HCT116 (cell line): ENCODE data around the gene CACNB2. TPM values are rescaled to one million over a fixed set of nuclear protein-coding genes. Genes with fewer than 3 reads are reported as not detected.

Experiments used
- ATAC-seq: fragments of 200-7000 bp; cut with Tn5 transposase; 2 replicates; pipeline ENCODE4 v1.9.1; 2020; ENCODE audit warnings: mild to moderate bottlenecking, moderate library complexity
- BruUV-seq: library from RNA; stranded (reverse); fragments of 400-500 nt; replicated peaks from 2 replicates; lab custom pipeline; 2021; lab: Mats Ljungman, UMichigan
- CTCF ChIA-PET: fragments of 300-600 bp; sonication (Branson Sonifier 250); formaldehyde crosslinking; loops from one replicate; lab custom pipeline; 2021; ENCODE audit warnings: antibody characterized with exemption; lab: Charles Lee
- POLR2A ChIA-PET: fragments of 300-600, 350-600 bp; sonication (Branson Sonifier 250); formaldehyde crosslinking; loops from one replicate; lab custom pipeline; 2021; ENCODE audit warnings: antibody characterized with exemption; lab: Charles Lee
- RAD21 ChIA-PET, 2 experiments: fragments of 300-600 bp; sonication (Branson Sonifier 250); formaldehyde crosslinking; loops; one replicate each; lab custom pipeline; 2023; ENCODE audit warnings: low total read pairs in 2 of 2; ENCODE audit not compliant: uncharacterized antibody in 2 of 2, unreplicated experiment in 2 of 2, low non-redundant PET in 1 of 2; lab: Charles Lee
- DNase-seq: peaks from one replicate; pipeline ENCODE4 v3.0.0-alpha.2; 2010; ENCODE audit warnings: low read depth, low spot score
- H2AFZ ChIP-seq: fragments of 200-600 bp; shearing (Covaris generic), sonication (generic); 2 replicates; pipeline ENCODE4 v1.6.1; 2017; ENCODE audit warnings: low read depth, mixed run types, mixed read lengths, antibody characterized with exemption, low read length; ENCODE audit not compliant: poor library complexity, severe bottlenecking
- H3K27ac ChIP-seq: 2 replicates; pipeline ENCODE4 v1.5.1; 2012; ENCODE audit warnings: low read depth, low read length
- H3K27me3 ChIP-seq: fragments of 200-600 bp; sonication (generic); 2 replicates; pipeline ENCODE4 v1.6.1; 2016; ENCODE audit warnings: mixed run types, low read length, mixed read lengths; ENCODE audit not compliant: insufficient read depth
- H3K36me3 ChIP-seq, 2 experiments: fragments of 200-500 bp in 1 of 2; fragments of 200-600 bp in 1 of 2; sonication (Bioruptor generic) in 1 of 2; sonication (generic) in 1 of 2; 2 replicates each; pipeline versions ENCODE4 v1.5.1 to v1.6.1; 2014 to 2016; ENCODE audit warnings: low read length in 2 of 2, inconsistent platforms in 1 of 2, mixed read lengths in 1 of 2, mixed run types in 1 of 2; ENCODE audit not compliant: insufficient read depth in 2 of 2, control insufficient read depth in 1 of 2
- H3K4me1 ChIP-seq, 2 experiments: fragments of 200-600 bp in 1 of 2; sonication (generic) in 1 of 2; 2 replicates each; pipeline versions ENCODE4 v1.5.1 to v1.6.1; 2012 to 2017; ENCODE audit warnings: low read length in 2 of 2, inconsistent platforms in 1 of 2, mild to moderate bottlenecking in 1 of 2, mixed read lengths in 1 of 2, mixed run types in 1 of 2, moderate library complexity in 1 of 2; ENCODE audit not compliant: insufficient read depth in 2 of 2, control insufficient read depth in 1 of 2
- H3K4me2 ChIP-seq: fragments of 200-600 bp; sonication (generic); 2 replicates; pipeline ENCODE4 v1.6.1; 2017; ENCODE audit warnings: mixed run types, low read length, mixed read lengths
- H3K4me3 ChIP-seq, 2 experiments: fragments of 200-600 bp in 1 of 2; sonication (generic) in 1 of 2; replicated peaks in 1 of 2; 2 replicates each; pipeline ENCODE4 v1.5.1; 2011 to 2016; ENCODE audit warnings: low read length in 2 of 2, control low read depth in 1 of 2, low read depth in 1 of 2, mild to moderate bottlenecking in 1 of 2, mixed read lengths in 1 of 2, mixed run types in 1 of 2
- H3K79me2 ChIP-seq: fragments of 200-600 bp; sonication (generic); 2 replicates; pipeline ENCODE4 v1.6.1; 2017; ENCODE audit warnings: mild to moderate bottlenecking, mixed run types, low read length, moderate library complexity, mixed read lengths; ENCODE audit not compliant: insufficient read depth
- H3K9ac ChIP-seq: fragments of 200-600 bp; sonication (generic); 2 replicates; pipeline ENCODE4 v1.6.1; 2016; ENCODE audit warnings: low read length, mixed read lengths
- H3K9me2 ChIP-seq: fragments of 200-600 bp; sonication (generic), shearing (Covaris generic); 2 replicates; pipeline ENCODE4 v1.6.1; 2017; ENCODE audit warnings: mixed run types, mild to moderate bottlenecking, moderate library complexity; ENCODE audit not compliant: insufficient read depth
- H3K9me3 ChIP-seq, 2 experiments: fragments of 200-500 bp in 1 of 2; fragments of 200-600 bp in 1 of 2; sonication (Bioruptor generic) in 1 of 2; sonication (generic) in 1 of 2; 2 replicates each; pipeline ENCODE4 v1.6.1; 2014 to 2017; ENCODE audit warnings: low read length in 2 of 2, mixed read lengths in 2 of 2, inconsistent platforms in 1 of 2, low read depth in 1 of 2, mild to moderate bottlenecking in 1 of 2, mixed run types in 1 of 2, moderate library complexity in 1 of 2; ENCODE audit not compliant: control insufficient read depth in 1 of 2, insufficient read depth in 1 of 2
- H4K20me1 ChIP-seq: fragments of 200-600 bp; sonication (generic), shearing (Covaris generic); 2 replicates; pipeline ENCODE4 v1.6.1; 2017; ENCODE audit warnings: mixed run types, mild to moderate bottlenecking, moderate library complexity; ENCODE audit not compliant: insufficient read depth
- CEBPB ChIP-seq: IDR thresholded peaks from 2 replicates; pipeline ENCODE4 v1.6.1; 2012; ENCODE audit warnings: low read depth
- EGR1 ChIP-seq: IDR thresholded peaks from 2 replicates; pipeline ENCODE4 v1.6.1; 2012; ENCODE audit warnings: low read depth
- ELF1 ChIP-seq: IDR thresholded peaks from 2 replicates; pipeline ENCODE4 v1.6.1; 2012; ENCODE audit warnings: low read depth, borderline replicate concordance
- EZH2 ChIP-seq: fragments of 200-600 bp; sonication (generic); IDR thresholded peaks from 2 replicates; pipeline ENCODE4 v1.6.1; 2017; ENCODE audit warnings: antibody characterized with exemption, mixed run types
- FOSL1 ChIP-seq: IDR thresholded peaks from 2 replicates; pipeline ENCODE4 v1.6.1; 2012; ENCODE audit warnings: low read depth
- JUND ChIP-seq: IDR thresholded peaks from 2 replicates; pipeline ENCODE4 v1.6.1; 2012
- POLR2A ChIP-seq: IDR thresholded peaks from 2 replicates; pipeline ENCODE4 v1.7.0; 2011; ENCODE audit warnings: borderline replicate concordance; ENCODE audit not compliant: insufficient read depth, insufficient read length; ENCODE audit errors: extremely low read depth
- POLR2AphosphoS5 ChIP-seq: IDR thresholded peaks from 2 replicates; pipeline ENCODE4 v1.6.1; 2011; ENCODE audit warnings: mild to moderate bottlenecking, low read depth, low read length, moderate library complexity
- RAD21 ChIP-seq: IDR thresholded peaks from 2 replicates; pipeline ENCODE4 v1.6.1; 2012; ENCODE audit warnings: low read depth, mild to moderate bottlenecking
- REST ChIP-seq: IDR thresholded peaks from 2 replicates; pipeline ENCODE4 v1.6.1; 2012; ENCODE audit warnings: low read depth
- SIN3A ChIP-seq: IDR thresholded peaks from 2 replicates; pipeline ENCODE4 v1.6.1; 2012; ENCODE audit warnings: low read depth
- SP1 ChIP-seq: IDR thresholded peaks from 2 replicates; pipeline ENCODE4 v1.6.1; 2012; ENCODE audit warnings: low read depth
- SRF ChIP-seq: IDR thresholded peaks from 2 replicates; pipeline ENCODE4 v1.6.1; 2012; ENCODE audit warnings: low read depth
- TCF7L2 ChIP-seq: IDR thresholded peaks from 2 replicates; pipeline ENCODE4 v1.7.0; 2011; ENCODE audit warnings: borderline replicate concordance, inconsistent platforms; ENCODE audit not compliant: insufficient read depth, insufficient read length; ENCODE audit errors: extremely low read depth
- YY1 ChIP-seq: IDR thresholded peaks from 2 replicates; pipeline ENCODE4 v1.6.1; 2011; ENCODE audit warnings: low read length, low read depth, moderate library complexity, mild to moderate bottlenecking; ENCODE audit not compliant: insufficient replicate concordance; ENCODE audit errors: extremely low read depth
- intact Hi-C: fragments of 100-400 bp; cut with micrococcal nuclease; formaldehyde crosslinking; loops from 2 replicates; pipeline ENCODE4 v1.10.0; 2022
- total RNA-seq: library from RNA; stranded (reverse); gene quantifications from one replicate; pipeline ENCODE4 v1.2.1, GENCODE V29; 2021; ENCODE audit not compliant: unreplicated experiment
- TF ChIP-seq, protein P1 (sequence below): IDR thresholded peaks from 2 replicates; pipeline ENCODE4 v1.6.1; 2012
- TF ChIP-seq, protein P2 (sequence below): IDR thresholded peaks from 2 replicates; pipeline ENCODE4 v1.6.1; 2011; ENCODE audit warnings: mild to moderate bottlenecking, low read length, moderate library complexity; ENCODE audit not compliant: insufficient replicate concordance; ENCODE audit errors: extremely low read depth

The CACNB2 gene
- total RNA-seq, 1 experiment from 2014 or later, result 0.71 TPM

- BruUV-seq, result no TSS peak
- CTCF ChIA-PET, result no interaction called here
- H3K27ac ChIP-seq, result no peak overlapping the region
- no peaks in the 10 kb centered on the region for H3K4me1 ChIP-seq
- H3K9me3 ChIP-seq, result no peaks in the 10 kb centered on the region
- H3K9me2 ChIP-seq, result no peaks in the 10 kb centered on the region
- no peaks in the 10 kb centered on the region for H3K27me3 ChIP-seq
- H2AFZ ChIP-seq, result no peak overlapping the region
- H3K4me3 ChIP-seq, result no peak overlapping the region
- H4K20me1 ChIP-seq, result no peaks in the 10 kb centered on the region
- no peak for DNase-seq
- no peak overlapping the region for H3K4me2 ChIP-seq
- RAD21 ChIA-PET, result no interaction called here
- H3K9ac ChIP-seq, result no peak overlapping the region
- no peak for ATAC-seq
- H3K79me2 ChIP-seq, result no peaks in the 10 kb centered on the region
- intact Hi-C loops, result no loop called here
- TF ChIP-seq JUND (no peak), TCF7L2 (no peak), RAD21 (no peak), FOSL1 (no peak), SP1 (no peak), YY1 (no peak), SIN3A (no peak), EGR1 (no peak), CEBPB (no peak), ELF1 (no peak), POLR2A (no peak), EZH2 (no peak), REST (no peak), SRF (no peak), POLR2AphosphoS5 (no peak)
- TF ChIP-seq, protein P1, sequence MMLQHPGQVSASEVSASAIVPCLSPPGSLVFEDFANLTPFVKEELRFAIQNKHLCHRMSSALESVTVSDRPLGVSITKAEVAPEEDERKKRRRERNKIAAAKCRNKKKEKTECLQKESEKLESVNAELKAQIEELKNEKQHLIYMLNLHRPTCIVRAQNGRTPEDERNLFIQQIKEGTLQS, result no peak
- TF ChIP-seq, protein P2, sequence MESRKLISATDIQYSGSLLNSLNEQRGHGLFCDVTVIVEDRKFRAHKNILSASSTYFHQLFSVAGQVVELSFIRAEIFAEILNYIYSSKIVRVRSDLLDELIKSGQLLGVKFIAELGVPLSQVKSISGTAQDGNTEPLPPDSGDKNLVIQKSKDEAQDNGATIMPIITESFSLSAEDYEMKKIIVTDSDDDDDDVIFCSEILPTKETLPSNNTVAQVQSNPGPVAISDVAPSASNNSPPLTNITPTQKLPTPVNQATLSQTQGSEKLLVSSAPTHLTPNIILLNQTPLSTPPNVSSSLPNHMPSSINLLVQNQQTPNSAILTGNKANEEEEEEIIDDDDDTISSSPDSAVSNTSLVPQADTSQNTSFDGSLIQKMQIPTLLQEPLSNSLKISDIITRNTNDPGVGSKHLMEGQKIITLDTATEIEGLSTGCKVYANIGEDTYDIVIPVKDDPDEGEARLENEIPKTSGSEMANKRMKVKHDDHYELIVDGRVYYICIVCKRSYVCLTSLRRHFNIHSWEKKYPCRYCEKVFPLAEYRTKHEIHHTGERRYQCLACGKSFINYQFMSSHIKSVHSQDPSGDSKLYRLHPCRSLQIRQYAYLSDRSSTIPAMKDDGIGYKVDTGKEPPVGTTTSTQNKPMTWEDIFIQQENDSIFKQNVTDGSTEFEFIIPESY, result no peak
- POLR2A ChIA-PET, result no interaction called here
- no peaks in the 10 kb centered on the region for H3K36me3 ChIP-seq
Measured at GRCh38 chr10:18368682-18369081, 228.5 kb downstream of the CACNB2 start.
